22Rv1 (cell line): ENCODE results near the gene CALML3.

ENCODE experiments used
- ZFX ChIP-seq: fragments of 450-650 bp; IDR thresholded peaks from 2 replicates; pipeline ENCODE4 v1.6.1; 2017; ENCODE audit warnings: antibody characterized with exemption, borderline replicate concordance
- TF ChIP-seq, protein P1 (sequence below): fragments of 450-650 bp; IDR thresholded peaks from 2 replicates; pipeline ENCODE4 v1.5.1; 2017; ENCODE audit warnings: mild to moderate bottlenecking

DNA sequence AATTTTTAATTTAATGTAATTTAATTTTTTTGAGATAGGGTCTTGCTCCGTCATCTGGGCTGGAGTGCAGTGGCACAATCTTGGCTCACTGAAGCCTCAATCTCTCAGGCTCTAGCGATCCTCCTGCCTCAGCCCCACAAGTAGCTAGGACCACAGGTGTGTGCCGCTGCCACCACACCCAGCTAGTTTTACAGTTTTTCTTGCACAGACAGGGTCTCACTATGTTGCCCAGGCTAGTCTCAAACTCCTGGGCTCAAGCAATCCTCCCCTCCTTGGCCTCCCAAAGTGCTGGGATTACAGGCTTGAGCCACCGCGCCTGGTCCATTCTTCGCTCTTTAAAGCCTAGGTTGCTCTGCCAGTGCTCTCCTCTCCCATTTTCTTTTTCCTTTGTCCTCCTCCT lies 12.9 kb downstream of the CALML3 start:
- TF ChIP-seq, protein P1, sequence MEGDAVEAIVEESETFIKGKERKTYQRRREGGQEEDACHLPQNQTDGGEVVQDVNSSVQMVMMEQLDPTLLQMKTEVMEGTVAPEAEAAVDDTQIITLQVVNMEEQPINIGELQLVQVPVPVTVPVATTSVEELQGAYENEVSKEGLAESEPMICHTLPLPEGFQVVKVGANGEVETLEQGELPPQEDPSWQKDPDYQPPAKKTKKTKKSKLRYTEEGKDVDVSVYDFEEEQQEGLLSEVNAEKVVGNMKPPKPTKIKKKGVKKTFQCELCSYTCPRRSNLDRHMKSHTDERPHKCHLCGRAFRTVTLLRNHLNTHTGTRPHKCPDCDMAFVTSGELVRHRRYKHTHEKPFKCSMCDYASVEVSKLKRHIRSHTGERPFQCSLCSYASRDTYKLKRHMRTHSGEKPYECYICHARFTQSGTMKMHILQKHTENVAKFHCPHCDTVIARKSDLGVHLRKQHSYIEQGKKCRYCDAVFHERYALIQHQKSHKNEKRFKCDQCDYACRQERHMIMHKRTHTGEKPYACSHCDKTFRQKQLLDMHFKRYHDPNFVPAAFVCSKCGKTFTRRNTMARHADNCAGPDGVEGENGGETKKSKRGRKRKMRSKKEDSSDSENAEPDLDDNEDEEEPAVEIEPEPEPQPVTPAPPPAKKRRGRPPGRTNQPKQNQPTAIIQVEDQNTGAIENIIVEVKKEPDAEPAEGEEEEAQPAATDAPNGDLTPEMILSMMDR, result no peak
- no peak for TF ChIP-seq ZFX
